ENCODE measurements around the gene PRAMEF1.
"Not testable (repeated sequence)": the region's sequence is repeated elsewhere in the genome, so short reads cannot be mapped to it uniquely, and the experiment has no call there.

Gene PRAMEF1

DNA sequence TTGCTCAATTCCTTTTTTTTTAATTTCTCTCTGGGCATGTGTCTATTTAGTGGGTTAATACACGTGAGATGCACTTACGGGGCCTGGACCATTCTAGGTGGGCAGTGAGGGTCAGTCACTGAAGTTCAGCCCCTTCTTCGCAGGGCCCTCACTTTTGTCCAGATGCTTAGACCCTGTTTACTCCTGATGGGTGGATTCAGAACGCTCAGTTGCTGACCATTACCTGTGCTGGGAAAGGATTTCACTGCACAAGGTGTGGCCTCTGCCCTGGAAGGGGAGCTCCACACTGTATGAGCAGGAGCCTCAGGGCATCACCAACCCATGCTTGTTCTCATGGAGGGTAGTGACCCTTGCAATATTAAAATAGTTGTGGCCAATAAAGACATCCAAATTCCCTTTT lies 13.1 kb upstream of the PRAMEF1 start:
- Histone ChIP-seq H3K4me3 (ENCODE audit: low read length) (no peak overlapping the region), H3K9me3 (replicated peaks; ENCODE audit: low read length) (peaks cover 11% of the 10 kb centered on the region), H3K27me3 (ENCODE audit: control insufficient read depth, insufficient read depth, low read length) (no peaks in the 10 kb centered on the region), H3K9ac (ENCODE audit: low read depth, low read length) (no peak overlapping the region), H3K4me2 (ENCODE audit: low read length) (no peak overlapping the region), H3K4me1 (ENCODE audit: control insufficient read depth, insufficient read depth, low read length) (no peaks in the 10 kb centered on the region), H3K36me3 (ENCODE audit: insufficient read depth, low read length) (no peaks in the 10 kb centered on the region)

- no peaks in the 10 kb centered on the region for H3K36me3 ChIP-seq (ENCODE audit: insufficient read depth, low read length)
- H3K9me3 ChIP-seq (replicated peaks; ENCODE audit: low read length) = peaks cover 11% of the 10 kb centered on the region
- H3K27me3 ChIP-seq (ENCODE audit: control insufficient read depth, insufficient read depth, low read length) = no peaks in the 10 kb centered on the region
- H3K4me2 ChIP-seq (ENCODE audit: low read length) = no peak overlapping the region
- H3K4me3 ChIP-seq (ENCODE audit: low read length) = no peak overlapping the region
- H3K9ac ChIP-seq (ENCODE audit: low read depth, low read length) = no peak overlapping the region
- no peaks in the 10 kb centered on the region for H3K4me1 ChIP-seq (ENCODE audit: control insufficient read depth, insufficient read depth, low read length)
These were observed 12.3 kb upstream of the PRAMEF1 start for GRCh38 chr1:12778907-12779306.

- H3K4me1 ChIP-seq (ENCODE audit: control insufficient read depth, insufficient read depth, low read length); H3K9me3 ChIP-seq (replicated peaks; ENCODE audit: low read length); H3K4me2 ChIP-seq (ENCODE audit: low read length); H3K4me3 ChIP-seq (ENCODE audit: low read length); H3K27me3 ChIP-seq (ENCODE audit: control insufficient read depth, insufficient read depth, low read length); H3K9ac ChIP-seq (ENCODE audit: low read depth, low read length); H3K36me3 ChIP-seq (ENCODE audit: insufficient read depth, low read length): not testable (repeated sequence)
These were observed 9.7 kb upstream of the PRAMEF1 start for GRCh38 chr1:12781488-12781887.

GRCh38 chr1:12783783-12784182 lies 7.4 kb upstream of the PRAMEF1 start:
- not testable (repeated sequence) for H3K4me3 ChIP-seq (ENCODE audit: low read length); H3K4me2 ChIP-seq (ENCODE audit: low read length); H3K36me3 ChIP-seq (ENCODE audit: insufficient read depth, low read length); H3K9me3 ChIP-seq (replicated peaks; ENCODE audit: low read length); H3K27me3 ChIP-seq (ENCODE audit: control insufficient read depth, insufficient read depth, low read length); H3K4me1 ChIP-seq (ENCODE audit: control insufficient read depth, insufficient read depth, low read length); H3K9ac ChIP-seq (ENCODE audit: low read depth, low read length)

DNA sequence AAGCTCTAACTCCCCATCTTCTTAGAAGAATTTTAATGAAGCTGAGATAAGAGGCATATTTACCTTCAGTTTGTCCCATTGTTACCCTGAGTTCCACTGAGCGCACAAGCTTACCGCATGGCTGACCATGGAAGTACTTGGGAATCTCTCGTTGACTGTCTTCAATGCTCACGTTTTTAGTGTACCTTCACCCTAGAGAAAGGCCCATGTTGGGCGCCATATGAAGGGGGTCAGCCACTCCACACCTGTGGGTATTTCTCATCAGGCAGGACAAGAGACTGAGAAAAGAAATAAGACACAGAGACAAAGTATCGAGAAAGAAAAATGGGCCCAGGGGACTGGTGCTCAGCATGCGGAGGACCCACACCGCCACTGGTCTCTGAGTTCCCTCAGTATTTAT lies 6.5 kb upstream of the PRAMEF1 start:
- not testable (repeated sequence) for H3K9me3 ChIP-seq (replicated peaks; ENCODE audit: low read length); H3K4me3 ChIP-seq (ENCODE audit: low read length); H3K9ac ChIP-seq (ENCODE audit: low read depth, low read length); H3K4me2 ChIP-seq (ENCODE audit: low read length); H3K27me3 ChIP-seq (ENCODE audit: control insufficient read depth, insufficient read depth, low read length); H3K4me1 ChIP-seq (ENCODE audit: control insufficient read depth, insufficient read depth, low read length); H3K36me3 ChIP-seq (ENCODE audit: insufficient read depth, low read length)

GRCh38 chr1:12798911-12799310 lies 7.7 kb downstream of the PRAMEF1 start:
- H3K27me3 ChIP-seq (ENCODE audit: control insufficient read depth, insufficient read depth, low read length) = no peaks in the 10 kb centered on the region
- no peaks in the 10 kb centered on the region for H3K36me3 ChIP-seq (ENCODE audit: insufficient read depth, low read length)
- H3K4me1 ChIP-seq (ENCODE audit: control insufficient read depth, insufficient read depth, low read length) = no peaks in the 10 kb centered on the region
- H3K9me3 ChIP-seq (replicated peaks; ENCODE audit: low read length) = no peaks in the 10 kb centered on the region
- H3K9ac ChIP-seq (ENCODE audit: low read depth, low read length) = no peak overlapping the region
- no peak overlapping the region for H3K4me3 ChIP-seq (ENCODE audit: low read length)
- H3K4me2 ChIP-seq (ENCODE audit: low read length) = no peak overlapping the region

DNA sequence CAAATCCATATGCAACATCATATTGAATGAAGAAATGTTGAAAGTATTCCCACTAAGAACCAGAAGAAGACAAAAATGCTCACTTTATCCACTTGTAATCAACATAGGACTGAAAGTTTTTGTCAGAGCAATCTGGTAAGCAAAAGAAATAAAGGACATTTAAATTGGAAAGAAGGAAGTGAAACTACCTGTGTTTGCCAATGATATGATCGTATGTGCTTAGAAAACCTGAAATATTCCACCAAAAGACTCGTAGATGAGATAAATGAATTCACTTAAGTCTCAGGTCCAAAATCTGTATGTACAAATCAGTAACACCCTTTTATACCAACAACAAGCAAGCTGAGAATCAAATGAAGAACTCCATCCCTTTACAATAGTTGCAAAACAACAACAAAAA lies 8.5 kb downstream of the PRAMEF1 start:
- H3K4me1 ChIP-seq (ENCODE audit: control insufficient read depth, insufficient read depth, low read length) = no peaks in the 10 kb centered on the region
- H3K4me3 ChIP-seq (ENCODE audit: low read length) = no peak overlapping the region
- no peak overlapping the region for H3K4me2 ChIP-seq (ENCODE audit: low read length)
- H3K27me3 ChIP-seq (ENCODE audit: control insufficient read depth, insufficient read depth, low read length) = no peaks in the 10 kb centered on the region
- H3K9me3 ChIP-seq (replicated peaks; ENCODE audit: low read length) = no peaks in the 10 kb centered on the region
- no peaks in the 10 kb centered on the region for H3K36me3 ChIP-seq (ENCODE audit: insufficient read depth, low read length)
- no peak overlapping the region for H3K9ac ChIP-seq (ENCODE audit: low read depth, low read length)

GRCh38 chr1:12809933-12810332 lies 18.7 kb downstream of the PRAMEF1 start:
- Histone ChIP-seq H3K4me2 (ENCODE audit: low read length) (no peak overlapping the region), H3K4me1 (ENCODE audit: control insufficient read depth, insufficient read depth, low read length) (no peaks in the 10 kb centered on the region), H3K9me3 (replicated peaks; ENCODE audit: low read length) (no peaks in the 10 kb centered on the region), H3K9ac (ENCODE audit: low read depth, low read length) (no peak overlapping the region), H3K4me3 (ENCODE audit: low read length) (no peak overlapping the region), H3K27me3 (ENCODE audit: control insufficient read depth, insufficient read depth, low read length) (no peaks in the 10 kb centered on the region), H3K36me3 (ENCODE audit: insufficient read depth, low read length) (no peaks in the 10 kb centered on the region)

DNA sequence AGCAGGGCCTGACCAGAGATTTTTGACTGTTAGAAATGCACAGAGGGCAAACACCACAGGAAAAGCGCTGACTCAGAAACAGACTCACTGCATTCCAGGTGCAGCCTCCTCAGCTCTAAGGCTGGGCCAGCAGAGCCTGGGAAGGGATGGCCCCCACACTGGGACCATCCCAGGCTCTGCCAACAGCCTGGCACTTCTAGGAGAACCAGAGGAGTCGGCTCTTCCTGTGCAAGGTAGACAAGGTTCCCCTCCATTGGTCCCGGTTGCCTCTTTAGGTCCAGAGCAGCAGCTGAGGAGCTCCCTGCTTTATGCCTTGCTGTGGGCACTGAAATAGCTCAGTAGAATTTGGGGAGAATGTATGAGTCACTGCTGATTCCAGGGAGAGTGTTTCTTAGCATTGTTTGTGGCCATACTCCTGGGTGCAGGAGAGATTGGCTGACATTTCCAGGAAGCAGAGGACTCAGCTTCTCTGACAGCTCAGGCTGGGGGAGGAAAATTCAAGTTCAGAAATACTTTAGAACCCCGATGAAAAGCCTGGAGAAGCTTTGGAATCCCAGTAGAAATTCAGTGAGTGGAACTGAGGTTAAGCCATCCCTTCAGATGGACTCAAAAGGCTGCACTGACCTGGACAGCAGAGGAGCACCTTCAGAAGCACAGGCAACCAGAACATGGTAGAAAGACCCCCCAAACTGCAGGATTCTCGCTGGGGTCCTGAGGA lies 19.7 kb downstream of the PRAMEF1 start:
- no peak overlapping the region for H3K4me3 ChIP-seq (ENCODE audit: low read length)
- no peaks in the 10 kb centered on the region for H3K9me3 ChIP-seq (replicated peaks; ENCODE audit: low read length)
- no peak overlapping the region for H3K9ac ChIP-seq (ENCODE audit: low read depth, low read length)
- no peaks in the 10 kb centered on the region for H3K4me1 ChIP-seq (ENCODE audit: control insufficient read depth, insufficient read depth, low read length)
- H3K4me2 ChIP-seq (ENCODE audit: low read length) = no peak overlapping the region
- no peaks in the 10 kb centered on the region for H3K36me3 ChIP-seq (ENCODE audit: insufficient read depth, low read length)
- H3K27me3 ChIP-seq (ENCODE audit: control insufficient read depth, insufficient read depth, low read length) = no peaks in the 10 kb centered on the region

DNA sequence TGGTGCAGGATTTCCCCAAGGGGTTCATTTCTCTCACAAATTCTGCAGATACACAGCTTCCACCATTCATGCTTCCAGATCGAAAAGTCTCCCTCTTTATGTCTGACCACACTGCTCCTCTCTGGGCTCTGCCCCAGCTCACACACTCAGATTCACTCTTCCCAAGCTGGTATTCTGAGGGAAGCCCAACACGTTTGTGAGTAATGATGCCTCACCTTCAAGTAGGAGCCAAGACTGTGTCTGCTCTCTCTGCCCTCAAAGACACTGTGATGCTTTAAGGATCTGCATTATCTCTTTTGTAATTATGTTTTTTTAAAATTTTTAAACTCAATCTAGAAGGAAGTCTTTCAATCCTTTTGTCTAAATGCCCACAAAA lies 20.2 kb downstream of the PRAMEF1 start:
- H3K9me3 ChIP-seq (replicated peaks; ENCODE audit: low read length) = no peaks in the 10 kb centered on the region
- H3K4me2 ChIP-seq (ENCODE audit: low read length) = no peak overlapping the region
- H3K4me3 ChIP-seq (ENCODE audit: low read length) = no peak overlapping the region
- no peak overlapping the region for H3K9ac ChIP-seq (ENCODE audit: low read depth, low read length)
- H3K36me3 ChIP-seq (ENCODE audit: insufficient read depth, low read length) = no peaks in the 10 kb centered on the region
- H3K4me1 ChIP-seq (ENCODE audit: control insufficient read depth, insufficient read depth, low read length) = no peaks in the 10 kb centered on the region
- no peaks in the 10 kb centered on the region for H3K27me3 ChIP-seq (ENCODE audit: control insufficient read depth, insufficient read depth, low read length)

- not testable (repeated sequence) for H3K4me1 ChIP-seq (ENCODE audit: control insufficient read depth, insufficient read depth, low read length); H3K27me3 ChIP-seq (ENCODE audit: control insufficient read depth, insufficient read depth, low read length); H3K4me3 ChIP-seq (ENCODE audit: low read length); H3K9ac ChIP-seq (ENCODE audit: low read depth, low read length); H3K4me2 ChIP-seq (ENCODE audit: low read length); H3K9me3 ChIP-seq (replicated peaks; ENCODE audit: low read length); H3K36me3 ChIP-seq (ENCODE audit: insufficient read depth, low read length)
These were observed 27.9 kb downstream of the PRAMEF1 start for GRCh38 chr1:12819061-12819460.

DNA sequence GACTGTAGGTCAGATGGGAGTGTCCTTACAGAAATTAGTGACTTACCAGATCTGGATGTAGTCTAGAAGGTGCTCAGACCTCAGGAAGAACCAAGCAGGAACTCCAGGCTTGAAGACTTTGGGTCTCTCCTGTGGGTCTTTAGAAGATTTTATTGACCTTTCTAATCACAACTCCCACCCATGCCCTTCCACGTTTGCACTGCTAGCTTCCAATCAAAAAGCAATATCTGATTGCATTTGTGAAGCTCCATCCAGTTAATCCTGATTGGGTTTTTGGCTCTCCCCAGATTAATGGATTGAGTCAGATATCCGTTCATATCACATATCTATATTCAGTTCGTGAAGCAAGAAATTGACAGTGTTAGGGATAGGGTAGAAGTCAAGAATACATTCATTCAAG lies 40.1 kb downstream of the PRAMEF1 start, which contains the start of gene PRAMEF11:
Gene PRAMEF11, minus strand, starts transcription at position 101 of the 400 bp plus-strand sequence. CDS start 2,621 bp downstream, outside the sequence.
- not testable (repeated sequence) for H3K9me3 ChIP-seq (replicated peaks; ENCODE audit: low read length); H3K4me3 ChIP-seq (ENCODE audit: low read length); H3K4me2 ChIP-seq (ENCODE audit: low read length); H3K36me3 ChIP-seq (ENCODE audit: insufficient read depth, low read length); H3K27me3 ChIP-seq (ENCODE audit: control insufficient read depth, insufficient read depth, low read length); H3K9ac ChIP-seq (ENCODE audit: low read depth, low read length); H3K4me1 ChIP-seq (ENCODE audit: control insufficient read depth, insufficient read depth, low read length)
